ENCODE measurements around the gene SAA4. TPM values are rescaled to one million over a fixed set of nuclear protein-coding genes. Genes with fewer than 3 reads are reported as not detected.
A peak's percentile ranks its signal among the peaks of the same experiment; 100 is the strongest.
"Not testable (repeated sequence)": the region's sequence is repeated elsewhere in the genome, so short reads cannot be mapped to it uniquely, and the experiment has no call there.

Gene SAA4
- total RNA-seq, 1 donor from 2014 or later = not detected

- DNase-seq (ENCODE audit: low read depth) = no peak
- no peaks in the 10 kb centered on the region for H3K36me3 ChIP-seq (ENCODE audit: control insufficient read depth, insufficient read depth, low read length)
- peaks cover 6% of the 10 kb centered on the region for H3K27me3 ChIP-seq (ENCODE audit: control insufficient read depth, insufficient read depth, low read length)
- TF ChIP-seq CTCF (IDR thresholded peaks at IDR 0.05; ENCODE audit: insufficient read depth, low read length, poor library complexity, severe bottlenecking) = no peak
- H3K4me3 ChIP-seq (ENCODE audit: low read depth, low read length) = no peak overlapping the region
Observed at GRCh38 chr11:18204771-18205170, 31.8 kb downstream of the SAA4 start.

GRCh38 chr11:18204220-18204619, 32.4 kb downstream of the SAA4 start:
- no peak for TF ChIP-seq CTCF (IDR thresholded peaks at IDR 0.05; ENCODE audit: insufficient read depth, low read length, poor library complexity, severe bottlenecking)
- Histone ChIP-seq H3K27me3 (ENCODE audit: control insufficient read depth, insufficient read depth, low read length) (peaks cover 5% of the 10 kb centered on the region), H3K36me3 (ENCODE audit: control insufficient read depth, insufficient read depth, low read length) (no peaks in the 10 kb centered on the region), H3K4me3 (ENCODE audit: low read depth, low read length) (no peak overlapping the region)
- DNase-seq (ENCODE audit: low read depth) = no peak

- no peak overlapping the region for H3K4me3 ChIP-seq (ENCODE audit: low read depth, low read length)
- no peaks in the 10 kb centered on the region for H3K27me3 ChIP-seq (ENCODE audit: control insufficient read depth, insufficient read depth, low read length)
- H3K36me3 ChIP-seq (ENCODE audit: control insufficient read depth, insufficient read depth, low read length) = no peaks in the 10 kb centered on the region
- no peak for DNase-seq (ENCODE audit: low read depth)
- peak; percentile 49 for TF ChIP-seq CTCF (IDR thresholded peaks at IDR 0.05; ENCODE audit: insufficient read depth, low read length, poor library complexity, severe bottlenecking)
Observed at GRCh38 chr11:18203723-18204122, 32.9 kb downstream of the SAA4 start.

- DNase-seq (ENCODE audit: low read depth); H3K27me3 ChIP-seq (ENCODE audit: control insufficient read depth, insufficient read depth, low read length); H3K4me3 ChIP-seq (ENCODE audit: low read depth, low read length); H3K36me3 ChIP-seq (ENCODE audit: control insufficient read depth, insufficient read depth, low read length): not testable (repeated sequence)
Observed at GRCh38 chr11:18197738-18198137, 38.9 kb downstream of the SAA4 start.

GRCh38 chr11:18196532-18196931, 40.1 kb downstream of the SAA4 start:
- Histone ChIP-seq H3K36me3 (ENCODE audit: control insufficient read depth, insufficient read depth, low read length) (no peaks in the 10 kb centered on the region), H3K4me3 (ENCODE audit: low read depth, low read length) (no peak overlapping the region), H3K27me3 (ENCODE audit: control insufficient read depth, insufficient read depth, low read length) (no peaks in the 10 kb centered on the region)
- TF ChIP-seq CTCF (IDR thresholded peaks at IDR 0.05; ENCODE audit: insufficient read depth, low read length, poor library complexity, severe bottlenecking) = no peak
- DNase-seq (ENCODE audit: low read depth) = no peak

- H3K27me3 ChIP-seq (ENCODE audit: control insufficient read depth, insufficient read depth, low read length) = no peaks in the 10 kb centered on the region
- no peak overlapping the region for H3K4me3 ChIP-seq (ENCODE audit: low read depth, low read length)
- DNase-seq (ENCODE audit: low read depth) = no peak
- no peak for TF ChIP-seq CTCF (IDR thresholded peaks at IDR 0.05; ENCODE audit: insufficient read depth, low read length, poor library complexity, severe bottlenecking)
- no peaks in the 10 kb centered on the region for H3K36me3 ChIP-seq (ENCODE audit: control insufficient read depth, insufficient read depth, low read length)
Observed at GRCh38 chr11:18193010-18193409, 43.6 kb downstream of the SAA4 start.
